Osteoblast (primary cell): Measurements from ENCODE around the gene WDR70. TPM values are rescaled to one million over a fixed set of nuclear protein-coding genes. Genes with fewer than 3 reads are reported as not detected.

Experiments used
- DNase-seq: peaks from one replicate; pipeline ENCODE4 v3.0.0; 2011; ENCODE audit warnings: low spot score, mixed read lengths; ENCODE audit not compliant: insufficient read length; ENCODE audit errors: missing footprints
- H2AFZ ChIP-seq: 2 replicates; pipeline ENCODE4 v1.6.0; 2011; ENCODE audit warnings: mild to moderate bottlenecking, low read length
- H3K27ac ChIP-seq: 2 replicates; pipeline ENCODE4 v1.5.1; 2011; ENCODE audit warnings: mild to moderate bottlenecking, low read depth, low read length, moderate library complexity
- H3K27me3 ChIP-seq: 2 replicates; pipeline ENCODE4 v1.6.0; 2012; ENCODE audit warnings: mild to moderate bottlenecking, control low read depth, inconsistent platforms, low read length, moderate library complexity; ENCODE audit not compliant: insufficient read depth
- H3K36me3 ChIP-seq: 2 replicates; pipeline ENCODE4 v1.5.1; 2011; ENCODE audit warnings: mild to moderate bottlenecking, low read length, control low read depth, moderate library complexity; ENCODE audit not compliant: insufficient read depth
- H3K4me1 ChIP-seq: 2 replicates; pipeline ENCODE4 v1.5.1; 2011; ENCODE audit warnings: mild to moderate bottlenecking, low read length, control low read depth, moderate library complexity; ENCODE audit not compliant: insufficient read depth
- H3K4me2 ChIP-seq: 2 replicates; pipeline ENCODE4 v1.6.0; 2011; ENCODE audit warnings: mild to moderate bottlenecking, low read length; ENCODE audit not compliant: insufficient read depth
- H3K4me3 ChIP-seq: fragments of 200-600 bp; sonication (generic); 3 replicates; pipeline ENCODE4 v1.5.1; 2012; ENCODE audit warnings: mild to moderate bottlenecking, low read length, inconsistent platforms; ENCODE audit not compliant: insufficient read depth
- H3K79me2 ChIP-seq: 2 replicates; pipeline ENCODE4 v1.6.0; 2012; ENCODE audit warnings: mild to moderate bottlenecking, low read length, control low read depth, inconsistent platforms; ENCODE audit not compliant: insufficient read depth
- H3K9me3 ChIP-seq: 2 replicates; pipeline ENCODE4 v1.5.1; 2011; ENCODE audit warnings: low read depth, low read length, control low read depth
- H4K20me1 ChIP-seq: 2 replicates; pipeline ENCODE4 v1.6.0; 2012; ENCODE audit warnings: mild to moderate bottlenecking, low read length, control low read depth; ENCODE audit not compliant: insufficient read depth
- total RNA-seq: library from RNA; depleted of rRNA; stranded (reverse); fragments of >200 nt; gene quantifications from 2 replicates; pipeline ENCODE4 v1.2.3, GENCODE V29; 2012
- TF ChIP-seq, protein P1 (sequence below): IDR thresholded peaks from 2 replicates; pipeline ENCODE4 v1.5.1; 2011; ENCODE audit warnings: mild to moderate bottlenecking, low read depth, low read length, moderate library complexity; ENCODE audit errors: extremely low read depth

WDR70 gene
- total RNA-seq, 1 donor, result 32.2 TPM

DNA sequence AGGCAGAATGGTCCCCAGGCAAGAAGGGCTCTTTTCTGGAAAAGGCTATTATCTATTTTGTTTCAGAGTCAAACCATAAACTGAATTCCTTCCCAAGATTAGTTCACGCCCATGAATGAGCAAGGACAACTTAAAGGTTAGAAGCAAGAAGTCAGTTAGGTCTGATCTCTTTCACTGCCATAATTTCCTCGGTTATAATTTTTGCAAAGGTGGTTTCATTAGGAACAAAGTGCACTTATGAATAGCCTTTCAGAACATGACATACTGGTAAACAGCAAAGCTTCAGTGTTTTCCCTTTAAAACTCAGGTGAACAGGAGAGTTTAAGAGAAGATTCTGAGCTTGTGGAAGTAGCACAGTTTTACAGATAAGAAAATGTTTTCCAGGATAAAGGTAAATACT, 282.8 kb downstream of the WDR70 start:
- H3K4me1 ChIP-seq, result peaks cover 12% of the 10 kb centered on the region
- H3K9me3 ChIP-seq, result no peaks in the 10 kb centered on the region
- no peaks in the 10 kb centered on the region for H3K27me3 ChIP-seq
- H2AFZ ChIP-seq, result no peak overlapping the region
- H4K20me1 ChIP-seq, result no peaks in the 10 kb centered on the region
- no peak overlapping the region for H3K4me3 ChIP-seq
- no peaks in the 10 kb centered on the region for H3K36me3 ChIP-seq
- TF ChIP-seq, protein P1, sequence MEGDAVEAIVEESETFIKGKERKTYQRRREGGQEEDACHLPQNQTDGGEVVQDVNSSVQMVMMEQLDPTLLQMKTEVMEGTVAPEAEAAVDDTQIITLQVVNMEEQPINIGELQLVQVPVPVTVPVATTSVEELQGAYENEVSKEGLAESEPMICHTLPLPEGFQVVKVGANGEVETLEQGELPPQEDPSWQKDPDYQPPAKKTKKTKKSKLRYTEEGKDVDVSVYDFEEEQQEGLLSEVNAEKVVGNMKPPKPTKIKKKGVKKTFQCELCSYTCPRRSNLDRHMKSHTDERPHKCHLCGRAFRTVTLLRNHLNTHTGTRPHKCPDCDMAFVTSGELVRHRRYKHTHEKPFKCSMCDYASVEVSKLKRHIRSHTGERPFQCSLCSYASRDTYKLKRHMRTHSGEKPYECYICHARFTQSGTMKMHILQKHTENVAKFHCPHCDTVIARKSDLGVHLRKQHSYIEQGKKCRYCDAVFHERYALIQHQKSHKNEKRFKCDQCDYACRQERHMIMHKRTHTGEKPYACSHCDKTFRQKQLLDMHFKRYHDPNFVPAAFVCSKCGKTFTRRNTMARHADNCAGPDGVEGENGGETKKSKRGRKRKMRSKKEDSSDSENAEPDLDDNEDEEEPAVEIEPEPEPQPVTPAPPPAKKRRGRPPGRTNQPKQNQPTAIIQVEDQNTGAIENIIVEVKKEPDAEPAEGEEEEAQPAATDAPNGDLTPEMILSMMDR, result no peak
- no peak overlapping the region for H3K27ac ChIP-seq
- H3K79me2 ChIP-seq, result no peaks in the 10 kb centered on the region
- H3K4me2 ChIP-seq, result no peak overlapping the region
- DNase-seq, result no peak

DNA sequence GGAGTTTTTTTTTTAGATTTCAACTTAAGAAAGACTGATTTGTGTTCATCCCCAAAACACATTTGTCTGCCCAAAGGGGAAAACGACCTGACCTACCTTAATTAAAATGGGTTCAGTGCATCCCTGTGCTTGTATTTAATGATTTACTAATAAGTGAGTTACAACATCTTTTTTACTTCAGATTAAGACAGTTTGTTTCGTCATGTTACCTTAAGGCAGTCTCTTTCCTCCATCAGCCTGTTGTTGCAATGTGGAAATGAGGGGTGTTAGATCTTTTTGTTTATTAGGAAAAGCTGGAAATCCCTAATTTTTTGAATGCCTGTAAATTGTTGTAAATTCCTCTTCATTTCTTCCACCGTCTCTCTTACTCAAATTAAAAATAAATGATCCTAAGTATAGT, 283.2 kb downstream of the WDR70 start:
- Histone ChIP-seq H4K20me1 (no peaks in the 10 kb centered on the region), H3K27ac (no peak overlapping the region), H3K79me2 (no peaks in the 10 kb centered on the region), H3K9me3 (no peaks in the 10 kb centered on the region), H3K36me3 (no peaks in the 10 kb centered on the region), H2AFZ (no peak overlapping the region), H3K27me3 (no peaks in the 10 kb centered on the region), H3K4me2 (no peak overlapping the region), H3K4me3 (no peak overlapping the region), H3K4me1 (peaks cover 15% of the 10 kb centered on the region)
- no peak for DNase-seq
- TF ChIP-seq, protein P1, result no peak

DNA sequence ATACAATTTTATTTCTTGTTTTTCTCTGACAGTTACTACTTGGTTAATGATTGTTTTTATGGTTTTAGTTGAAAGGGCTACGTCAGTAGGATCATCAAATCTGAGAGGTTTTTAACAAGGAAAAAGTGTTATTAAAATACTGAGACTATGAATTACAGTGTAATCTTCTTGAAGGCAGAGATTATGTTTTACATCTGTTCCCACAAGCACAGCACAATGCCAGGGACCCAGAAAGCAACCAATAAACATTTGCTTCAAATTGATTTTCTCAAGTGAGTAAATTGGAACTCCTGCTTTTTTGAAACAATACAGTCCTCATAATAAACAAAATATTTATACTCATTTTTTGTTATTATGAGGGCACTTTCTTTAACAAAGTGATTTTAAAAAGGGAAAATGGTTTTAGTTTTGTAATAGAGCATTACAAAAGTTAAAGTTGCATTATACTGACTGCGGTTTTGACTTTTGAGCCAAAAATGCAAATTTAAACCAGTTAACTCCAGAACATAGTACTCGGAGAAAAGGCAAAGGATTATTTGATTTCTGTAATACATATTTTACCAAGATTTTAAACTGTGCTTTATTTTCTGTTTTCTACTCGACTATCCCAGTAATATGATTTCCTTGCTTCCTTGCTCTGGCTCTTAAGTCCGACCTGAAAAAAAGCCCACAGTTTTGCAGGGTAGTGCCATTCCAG, 283.8 kb downstream of the WDR70 start:
- H3K4me2 ChIP-seq, result peak overlapping the region; percentile 66
- H3K79me2 ChIP-seq, result no peaks in the 10 kb centered on the region
- H3K9me3 ChIP-seq, result no peaks in the 10 kb centered on the region
- peak overlapping the region; percentile 54 for H3K27ac ChIP-seq
- DNase-seq, result no peak
- no peak overlapping the region for H3K4me3 ChIP-seq
- H4K20me1 ChIP-seq, result no peaks in the 10 kb centered on the region
- H2AFZ ChIP-seq, result no peak overlapping the region
- TF ChIP-seq, protein P1, result no peak
- H3K36me3 ChIP-seq, result no peaks in the 10 kb centered on the region
- peaks cover 18% of the 10 kb centered on the region for H3K4me1 ChIP-seq
- no peaks in the 10 kb centered on the region for H3K27me3 ChIP-seq

DNA sequence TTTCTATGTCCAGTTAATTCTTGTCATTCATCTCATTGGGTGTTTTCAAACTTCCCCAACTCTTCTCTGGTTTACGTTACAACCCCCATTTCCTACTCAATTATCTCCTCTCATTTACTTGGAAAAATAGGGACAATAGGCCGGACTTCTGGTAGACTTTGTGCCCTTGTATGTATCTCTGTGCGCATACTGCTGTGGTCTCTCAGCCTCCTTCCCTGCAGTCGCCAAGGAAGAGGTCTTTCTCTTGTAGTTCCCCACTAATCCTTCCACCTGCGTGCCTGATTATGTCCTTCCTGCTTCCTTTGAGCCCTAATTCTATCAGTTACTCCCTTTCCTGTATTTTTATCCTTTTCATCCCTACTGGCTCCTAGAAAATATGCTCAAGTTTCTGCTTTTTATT, 284.4 kb downstream of the WDR70 start:
- TF ChIP-seq, protein P1, result no peak
- Histone ChIP-seq H4K20me1 (no peaks in the 10 kb centered on the region), H3K27ac (peak overlapping the region; percentile 54), H3K4me3 (no peak overlapping the region), H3K9me3 (no peaks in the 10 kb centered on the region), H3K4me2 (peak overlapping the region; percentile 66), H3K36me3 (no peaks in the 10 kb centered on the region), H3K4me1 (peaks cover 20% of the 10 kb centered on the region), H3K27me3 (no peaks in the 10 kb centered on the region), H2AFZ (no peak overlapping the region), H3K79me2 (no peaks in the 10 kb centered on the region)
- no peak for DNase-seq
